ENCODE data around the gene CLCC1.

CLCC1 gene

DNA sequence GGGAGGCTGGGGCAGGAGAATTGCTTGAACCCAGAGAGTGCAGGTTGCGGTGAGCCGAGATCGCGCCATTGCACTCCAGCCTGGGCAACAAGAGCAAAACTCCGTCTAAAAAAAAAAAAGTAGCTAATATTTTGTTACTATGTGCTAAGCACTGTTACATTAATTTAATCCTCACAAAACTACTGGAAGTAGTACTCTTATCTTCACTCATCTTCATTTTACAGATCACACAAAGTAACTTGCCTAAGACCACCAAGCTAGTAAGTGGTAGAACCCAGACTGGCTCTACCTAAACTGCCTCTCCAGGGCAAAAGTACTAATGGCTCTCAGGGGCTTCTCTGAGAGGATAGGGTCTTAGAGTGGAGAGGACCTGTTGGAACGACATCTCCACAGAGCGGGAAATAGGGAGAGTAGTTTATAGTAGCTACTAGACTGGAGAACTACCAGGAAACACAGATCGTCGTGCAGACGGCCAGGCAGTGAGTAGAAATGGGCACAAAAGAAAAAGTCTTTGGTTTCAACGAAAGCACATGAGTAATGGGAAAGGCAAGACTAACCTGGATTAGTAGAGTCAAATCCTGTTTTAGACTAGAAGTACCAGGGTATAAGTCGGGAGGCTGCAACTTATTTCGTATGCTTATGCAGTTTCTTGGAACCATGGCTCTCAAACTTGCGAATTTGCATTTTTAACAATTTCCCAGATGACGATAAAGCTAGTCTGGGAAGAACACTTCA, 1.4 kb downstream of the CLCC1 start:
- H3K9ac ChIP-seq (ENCODE audit: insufficient read length, low read depth), result peak overlapping the region; percentile 8
- H3K4me1 ChIP-seq (ENCODE audit: insufficient read depth, insufficient read length), result peaks cover 4% of the 10 kb centered on the region
- no peak for DNase-seq (ENCODE audit: low read depth, low spot score)
- H3K9me3 ChIP-seq (ENCODE audit: insufficient read depth, low read length), result no peaks in the 10 kb centered on the region
- TF ChIP-seq ZNF274 (IDR thresholded peaks at IDR 0.05; ENCODE audit: low read depth, low read length), result no peak
- peak overlapping the region; percentile 74 for H3K4me3 ChIP-seq (ENCODE audit: insufficient read length, low read depth)
- H3K27me3 ChIP-seq (ENCODE audit: insufficient read depth, insufficient read length), result peaks cover 6% of the 10 kb centered on the region
- H3K36me3 ChIP-seq (ENCODE audit: insufficient read depth, insufficient read length, low read length), result peaks cover 18% of the 10 kb centered on the region

DNA sequence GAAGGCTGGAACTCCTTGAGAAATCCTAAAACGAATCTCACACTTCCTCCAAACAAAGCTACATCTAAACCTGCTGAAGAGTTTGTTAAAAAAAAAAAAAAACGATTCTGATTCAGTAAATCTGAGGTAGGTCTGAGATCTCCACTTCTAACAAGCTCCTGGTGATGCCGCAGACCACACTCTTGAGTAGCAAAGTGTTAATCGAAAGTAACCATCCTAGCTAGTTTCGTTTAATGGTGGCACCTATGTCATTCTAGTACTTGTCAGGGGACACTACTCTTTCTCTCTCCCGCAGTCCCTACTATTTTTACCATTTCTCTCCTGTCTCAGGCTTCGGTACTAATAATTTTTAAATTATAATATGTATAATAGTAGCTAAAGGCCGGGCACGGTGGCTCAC, 2.1 kb downstream of the CLCC1 start:
- TF ChIP-seq YY1 (IDR thresholded peaks at IDR 0.05; ENCODE audit: insufficient read depth, insufficient read length), result no peak
- TF ChIP-seq SUZ12 (IDR thresholded peaks at IDR 0.05; ENCODE audit: extremely low read depth, insufficient read depth, insufficient read length), result no peak
- TF ChIP-seq ZNF274 (IDR thresholded peaks at IDR 0.05; ENCODE audit: low read depth, low read length), result no peak
- H3K4me1 ChIP-seq (ENCODE audit: insufficient read depth, insufficient read length), result peaks cover 5% of the 10 kb centered on the region
- no peaks in the 10 kb centered on the region for H3K9me3 ChIP-seq (ENCODE audit: insufficient read depth, low read length)
- H3K9ac ChIP-seq (ENCODE audit: insufficient read length, low read depth), result no peak overlapping the region
- H3K27me3 ChIP-seq (ENCODE audit: insufficient read depth, insufficient read length), result peaks cover 6% of the 10 kb centered on the region
- H3K4me3 ChIP-seq (ENCODE audit: insufficient read length, low read depth), result no peak overlapping the region
- H3K36me3 ChIP-seq (ENCODE audit: insufficient read depth, insufficient read length, low read length), result peaks cover 18% of the 10 kb centered on the region
- no peak for DNase-seq (ENCODE audit: low read depth, low spot score)

DNA sequence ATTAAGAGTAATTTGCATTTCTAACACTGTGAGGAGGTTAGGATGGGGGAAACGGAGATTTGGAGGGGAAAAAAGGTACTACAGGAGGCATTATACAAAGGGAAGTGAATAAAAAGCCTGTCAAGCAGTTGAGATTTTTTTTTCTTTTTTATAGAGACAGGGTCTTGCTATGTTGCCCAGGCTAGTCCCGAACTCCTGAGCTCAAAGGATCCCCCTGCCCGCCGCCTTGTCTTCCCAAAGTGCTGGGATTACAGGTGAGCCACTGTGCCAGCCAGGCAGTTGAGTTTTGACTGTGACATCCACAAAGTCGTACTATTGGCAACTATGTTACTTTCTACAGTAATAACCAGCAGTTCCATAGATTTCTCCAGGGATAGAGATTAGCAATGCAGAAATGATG, 2.6 kb downstream of the CLCC1 start:
- Histone ChIP-seq H3K9me3 (ENCODE audit: insufficient read depth, low read length) (no peaks in the 10 kb centered on the region), H3K36me3 (ENCODE audit: insufficient read depth, insufficient read length, low read length) (peaks cover 22% of the 10 kb centered on the region), H3K9ac (ENCODE audit: insufficient read length, low read depth) (no peak overlapping the region), H3K4me3 (ENCODE audit: insufficient read length, low read depth) (no peak overlapping the region), H3K4me1 (ENCODE audit: insufficient read depth, insufficient read length) (peaks cover 5% of the 10 kb centered on the region), H3K27me3 (ENCODE audit: insufficient read depth, insufficient read length) (peaks cover 6% of the 10 kb centered on the region)
- TF ChIP-seq YY1 (IDR thresholded peaks at IDR 0.05; ENCODE audit: insufficient read depth, insufficient read length) (no peak), ZNF274 (IDR thresholded peaks at IDR 0.05; ENCODE audit: low read depth, low read length) (no peak), SUZ12 (IDR thresholded peaks at IDR 0.05; ENCODE audit: extremely low read depth, insufficient read depth, insufficient read length) (no peak)
- DNase-seq (ENCODE audit: low read depth, low spot score), result no peak

DNA sequence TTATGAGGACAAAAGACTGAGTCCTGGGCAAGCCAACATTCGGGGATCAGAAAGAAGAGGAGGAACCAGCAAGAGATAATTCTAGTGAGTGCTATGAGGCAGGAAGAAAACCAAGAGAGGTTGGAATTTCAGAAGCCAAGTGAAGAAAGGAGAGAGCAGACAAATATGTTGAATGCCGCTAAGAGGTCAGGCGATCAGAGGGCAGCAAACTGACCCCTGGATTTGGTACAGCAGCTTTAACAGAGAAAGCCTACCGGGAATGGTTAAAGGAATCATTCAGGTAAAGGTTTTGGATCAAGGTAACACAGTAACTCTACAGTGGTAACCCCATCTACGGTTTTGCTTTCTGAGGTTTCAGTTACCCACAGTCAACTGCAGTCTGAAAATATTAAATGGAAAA, 5.4 kb downstream of the CLCC1 start:
- DNase-seq (ENCODE audit: low read depth, low spot score), result no peak
- Histone ChIP-seq H3K9ac (ENCODE audit: insufficient read length, low read depth) (no peak overlapping the region), H3K4me3 (ENCODE audit: insufficient read length, low read depth) (no peak overlapping the region), H3K27me3 (ENCODE audit: insufficient read depth, insufficient read length) (no peaks in the 10 kb centered on the region), H3K36me3 (ENCODE audit: insufficient read depth, insufficient read length, low read length) (peaks cover 40% of the 10 kb centered on the region), H3K9me3 (ENCODE audit: insufficient read depth, low read length) (no peaks in the 10 kb centered on the region), H3K4me1 (ENCODE audit: insufficient read depth, insufficient read length) (peaks cover 5% of the 10 kb centered on the region)
- TF ChIP-seq SUZ12 (IDR thresholded peaks at IDR 0.05; ENCODE audit: extremely low read depth, insufficient read depth, insufficient read length) (no peak), YY1 (IDR thresholded peaks at IDR 0.05; ENCODE audit: insufficient read depth, insufficient read length) (no peak), ZNF274 (IDR thresholded peaks at IDR 0.05; ENCODE audit: low read depth, low read length) (no peak)

DNA sequence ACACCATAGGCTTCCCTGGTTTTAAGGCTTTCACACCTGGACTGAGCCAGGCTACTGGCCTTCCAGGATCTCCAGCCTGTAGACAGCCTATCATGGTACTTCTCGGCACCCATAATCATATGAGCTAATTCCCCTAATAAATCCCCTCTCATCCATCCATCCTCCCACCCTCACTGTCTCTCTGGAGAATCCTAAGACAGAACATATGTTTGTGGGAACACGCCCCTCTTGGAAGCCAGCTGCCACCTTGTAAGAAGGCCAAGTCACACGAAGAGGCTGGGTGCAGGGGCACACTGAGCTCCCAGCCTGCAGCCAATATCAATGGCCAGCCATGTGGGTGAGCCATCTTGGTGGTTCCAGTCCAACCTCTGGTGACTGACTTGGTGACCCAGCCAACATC, 7.4 kb downstream of the CLCC1 start:
- H3K36me3 ChIP-seq (ENCODE audit: insufficient read depth, insufficient read length, low read length), result peaks cover 38% of the 10 kb centered on the region
- no peak for DNase-seq (ENCODE audit: low read depth, low spot score)
- TF ChIP-seq YY1 (IDR thresholded peaks at IDR 0.05; ENCODE audit: insufficient read depth, insufficient read length) (no peak), ZNF274 (IDR thresholded peaks at IDR 0.05; ENCODE audit: low read depth, low read length) (no peak), SUZ12 (IDR thresholded peaks at IDR 0.05; ENCODE audit: extremely low read depth, insufficient read depth, insufficient read length) (no peak)

DNA sequence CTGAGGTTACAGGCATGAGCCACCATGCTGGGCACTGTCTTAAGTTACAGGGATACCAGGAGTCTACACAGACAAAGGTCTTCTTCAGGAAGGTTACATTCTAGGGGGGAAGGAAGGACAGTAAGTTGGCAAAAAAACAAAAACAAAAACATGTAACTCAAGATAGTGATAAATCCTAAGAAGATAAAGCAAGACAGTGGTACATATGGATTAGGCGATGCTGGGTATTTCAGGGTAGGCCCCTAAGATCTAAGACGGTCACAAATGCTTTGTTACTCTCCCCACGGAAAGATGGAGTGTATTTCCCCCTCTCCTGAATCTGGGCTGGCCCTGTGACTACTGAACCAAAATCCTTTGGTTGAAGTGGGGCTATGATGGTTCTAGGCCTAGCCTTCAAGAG, 8.2 kb downstream of the CLCC1 start:
- Histone ChIP-seq H3K27me3 (ENCODE audit: insufficient read depth, insufficient read length) (no peaks in the 10 kb centered on the region), H3K36me3 (ENCODE audit: insufficient read depth, insufficient read length, low read length) (peaks cover 35% of the 10 kb centered on the region)
- no peak for DNase-seq (ENCODE audit: low read depth, low spot score)

More for the DNA sequence above, 7.4 kb downstream of the CLCC1 start:
- H3K4me3 ChIP-seq (ENCODE audit: insufficient read length, low read depth), result no peak overlapping the region
- no peaks in the 10 kb centered on the region for H3K27me3 ChIP-seq (ENCODE audit: insufficient read depth, insufficient read length)
- no peak overlapping the region for H3K9ac ChIP-seq (ENCODE audit: insufficient read length, low read depth)
- peaks cover 5% of the 10 kb centered on the region for H3K4me1 ChIP-seq (ENCODE audit: insufficient read depth, insufficient read length)
- no peaks in the 10 kb centered on the region for H3K9me3 ChIP-seq (ENCODE audit: insufficient read depth, low read length)

DNA sequence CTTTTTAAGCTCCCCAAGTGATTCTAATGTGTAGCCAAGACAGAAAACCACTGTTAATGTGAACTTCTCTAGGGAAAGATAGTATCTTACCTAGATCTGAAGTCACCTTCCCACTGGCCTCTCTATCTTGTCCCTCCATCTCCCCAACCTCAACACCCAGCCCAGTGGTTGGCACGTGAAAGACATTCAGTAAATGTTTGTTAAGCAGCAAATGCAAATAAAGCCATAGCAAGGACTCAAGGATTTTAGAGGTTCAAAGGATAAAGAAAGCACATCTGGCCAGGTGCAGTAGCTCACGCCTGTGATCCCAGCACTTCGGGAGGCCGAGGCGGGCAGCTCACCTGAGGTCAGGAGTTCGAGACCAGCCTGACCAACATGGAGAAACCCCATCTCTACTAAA, 9.8 kb downstream of the CLCC1 start:
- Histone ChIP-seq H3K4me1 (ENCODE audit: insufficient read depth, insufficient read length) (peaks cover 10% of the 10 kb centered on the region), H3K9me3 (ENCODE audit: insufficient read depth, low read length) (no peaks in the 10 kb centered on the region), H3K9ac (ENCODE audit: insufficient read length, low read depth) (no peak overlapping the region), H3K27me3 (ENCODE audit: insufficient read depth, insufficient read length) (no peaks in the 10 kb centered on the region), H3K36me3 (ENCODE audit: insufficient read depth, insufficient read length, low read length) (peaks cover 30% of the 10 kb centered on the region), H3K4me3 (ENCODE audit: insufficient read length, low read depth) (no peak overlapping the region)
- DNase-seq (ENCODE audit: low read depth, low spot score), result no peak
- TF ChIP-seq SUZ12 (IDR thresholded peaks at IDR 0.05; ENCODE audit: extremely low read depth, insufficient read depth, insufficient read length) (no peak), YY1 (IDR thresholded peaks at IDR 0.05; ENCODE audit: insufficient read depth, insufficient read length) (no peak), ZNF274 (IDR thresholded peaks at IDR 0.05; ENCODE audit: low read depth, low read length) (no peak)

More for the DNA sequence above, 8.2 kb downstream of the CLCC1 start:
- peaks cover 5% of the 10 kb centered on the region for H3K4me1 ChIP-seq (ENCODE audit: insufficient read depth, insufficient read length)
- H3K9me3 ChIP-seq (ENCODE audit: insufficient read depth, low read length), result no peaks in the 10 kb centered on the region
- no peak overlapping the region for H3K9ac ChIP-seq (ENCODE audit: insufficient read length, low read depth)
- TF ChIP-seq ZNF274 (IDR thresholded peaks at IDR 0.05; ENCODE audit: low read depth, low read length) (no peak), SUZ12 (IDR thresholded peaks at IDR 0.05; ENCODE audit: extremely low read depth, insufficient read depth, insufficient read length) (no peak), YY1 (IDR thresholded peaks at IDR 0.05; ENCODE audit: insufficient read depth, insufficient read length) (no peak)
- H3K4me3 ChIP-seq (ENCODE audit: insufficient read length, low read depth), result no peak overlapping the region

Measured in NT2/D1 (cell line).